Stimulated activated CD8-positive, alpha-beta memory T cell treated with anti-CD3 and anti-CD28 coated beads, Interleukin-12 subunit alpha, Interleukin-12 subunit beta, amount 100 ng/mL, for 24 hours (primary cell): Measurements from ENCODE around the gene RXFP3.
"Not testable (repeated sequence)": the region's sequence is repeated elsewhere in the genome, so short reads cannot be mapped to it uniquely, and the experiment has no call there.

Experiments
- DNase-seq: peaks from one replicate; pipeline ENCODE4 v3.0.0-alpha.2; 2020; ENCODE audit errors: extremely low read depth

Gene RXFP3

GRCh38 chr5:33936381-33937016 lies at the start of gene RXFP3:
Gene RXFP3, plus strand, starts transcription at chr5:33936386. Its CDS starts 355 bp downstream, at chr5:33936741.
- no peak for DNase-seq

- no peak for DNase-seq
Observed at GRCh38 chr5:33887268-33887667, 48.9 kb upstream of the RXFP3 start.

- DNase-seq = no peak
Observed at GRCh38 chr5:33888587-33888986, 47.6 kb upstream of the RXFP3 start.

- DNase-seq = no peak
Observed at GRCh38 chr5:33890131-33891032, 45.8 kb upstream of the RXFP3 start.

- no peak for DNase-seq
Observed at GRCh38 chr5:33891446-33891787, 44.8 kb upstream of the RXFP3 start.

GRCh38 chr5:33891788-33892619 lies 44.2 kb upstream of the RXFP3 start, which contains the start of gene ADAMTS12:
Gene ADAMTS12, minus strand, starts transcription at chr5:33891990. Its CDS starts 134 bp downstream, at chr5:33891856.
- DNase-seq = no peak

GRCh38 chr5:33892620-33893137 lies 43.5 kb upstream of the RXFP3 start:
- no peak for DNase-seq

- no peak for DNase-seq
Observed at GRCh38 chr5:33894566-33894965, 41.6 kb upstream of the RXFP3 start.

GRCh38 chr5:33901156-33901555 lies 35.0 kb upstream of the RXFP3 start:
- no peak for DNase-seq

GRCh38 chr5:33903118-33903517 lies 33.1 kb upstream of the RXFP3 start:
- no peak for DNase-seq

- no peak for DNase-seq
Observed at GRCh38 chr5:33905381-33905780, 30.8 kb upstream of the RXFP3 start.

- DNase-seq = not testable (repeated sequence)
Observed at GRCh38 chr5:33906248-33906647, 29.9 kb upstream of the RXFP3 start.

- DNase-seq = not testable (repeated sequence)
Observed at GRCh38 chr5:33914844-33915243, 21.3 kb upstream of the RXFP3 start.

- no peak for DNase-seq
Observed at GRCh38 chr5:33921002-33921401, 15.2 kb upstream of the RXFP3 start.

- DNase-seq = no peak
Observed at GRCh38 chr5:33925278-33925677, 10.9 kb upstream of the RXFP3 start.

GRCh38 chr5:33927685-33928084 lies 8.5 kb upstream of the RXFP3 start:
- no peak for DNase-seq

GRCh38 chr5:33928283-33928682 lies 7.9 kb upstream of the RXFP3 start:
- no peak for DNase-seq

- no peak for DNase-seq
Observed at GRCh38 chr5:33929925-33930690, 6.1 kb upstream of the RXFP3 start.

- no peak for DNase-seq
Observed at GRCh38 chr5:33931136-33931535, 5.0 kb upstream of the RXFP3 start.

- no peak for DNase-seq
Observed at GRCh38 chr5:33933723-33934169, 2.4 kb upstream of the RXFP3 start.

- DNase-seq = no peak
Observed at GRCh38 chr5:33934176-33934575, 2.0 kb upstream of the RXFP3 start.
